Heart left ventricle (tissue), 13 donors: ENCODE measurements around the gene ZNF160.

Source experiments
- POLR2A ChIP-seq, 2 donors: fragments of 450-650 bp; IDR thresholded peaks; one replicate each; pipeline ENCODE4 v1.6.1; 2017; ENCODE audit warnings: antibody characterized with exemption in 2 of 2, mild to moderate bottlenecking in 2 of 2, moderate library complexity in 2 of 2
- TF ChIP-seq, protein P1 (sequence below), 12 donors: fragments of 200-600 bp; sonication (generic) in 4 of 12; IDR thresholded peaks; one replicate each; pipeline versions ENCODE4 v1.5.0 to v1.8.0; 2018 to 2022; ENCODE audit warnings: antibody characterized with exemption in 12 of 12, mild to moderate bottlenecking in 5 of 12
- donor health status: ischemic (EF 13 %, LVEDD 7.1; RV severe dilation, severe dysfunction).
- donor health status: DM: no; HTN: yes; CAD: no.
- donor health status: DM: no; HTN: no; CAD: no.
- donor health status: ischemic (EF 25% LVEDD 6.9; RV normal size, moderate dysfunction).
- donor health status: ischemic (EF 25% LVEDD 5.7; RV mildly dilated, moderate dysfunction).
- donor health status: ischemic (EF 35%, LVEDD 5.7; RV mildly dilated, moderate dysfunction).
- donor health status: nonischemic (EF 11% LVEDD 7.7; RV severe dilation, severe dysfunction).
- donor health status: DM: yes; HTN: yes; CAD: no.
- donor health status: PGD.
- donor health status: ischemic (EF 29% LVEDD 5.4; RV normal size, mild dysfunction).
- donor health status: nonischemic (EF 23%, LVEDD 6.1; RV moderate dilation, normal function).

DNA sequence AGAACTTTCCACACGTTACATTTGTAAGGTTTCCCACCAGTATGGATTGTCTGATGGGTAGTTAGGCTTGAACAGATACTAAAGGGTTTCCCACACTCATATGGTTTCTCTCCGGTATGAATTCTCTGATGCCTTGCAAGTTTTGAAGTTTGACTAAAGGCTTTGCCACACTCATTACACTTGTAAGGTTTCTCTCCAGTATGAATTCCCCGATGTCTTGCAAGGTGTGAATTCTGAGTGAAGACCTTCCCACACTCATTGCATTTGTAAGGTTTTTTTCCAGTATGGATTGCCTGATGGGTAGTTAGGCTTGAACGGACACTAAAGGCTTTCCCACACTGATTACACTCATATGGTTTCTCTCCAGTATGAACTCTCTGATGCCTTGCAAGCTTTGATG is 37.1 kb upstream of the ZNF160 start:
- TF ChIP-seq, protein P1, sequence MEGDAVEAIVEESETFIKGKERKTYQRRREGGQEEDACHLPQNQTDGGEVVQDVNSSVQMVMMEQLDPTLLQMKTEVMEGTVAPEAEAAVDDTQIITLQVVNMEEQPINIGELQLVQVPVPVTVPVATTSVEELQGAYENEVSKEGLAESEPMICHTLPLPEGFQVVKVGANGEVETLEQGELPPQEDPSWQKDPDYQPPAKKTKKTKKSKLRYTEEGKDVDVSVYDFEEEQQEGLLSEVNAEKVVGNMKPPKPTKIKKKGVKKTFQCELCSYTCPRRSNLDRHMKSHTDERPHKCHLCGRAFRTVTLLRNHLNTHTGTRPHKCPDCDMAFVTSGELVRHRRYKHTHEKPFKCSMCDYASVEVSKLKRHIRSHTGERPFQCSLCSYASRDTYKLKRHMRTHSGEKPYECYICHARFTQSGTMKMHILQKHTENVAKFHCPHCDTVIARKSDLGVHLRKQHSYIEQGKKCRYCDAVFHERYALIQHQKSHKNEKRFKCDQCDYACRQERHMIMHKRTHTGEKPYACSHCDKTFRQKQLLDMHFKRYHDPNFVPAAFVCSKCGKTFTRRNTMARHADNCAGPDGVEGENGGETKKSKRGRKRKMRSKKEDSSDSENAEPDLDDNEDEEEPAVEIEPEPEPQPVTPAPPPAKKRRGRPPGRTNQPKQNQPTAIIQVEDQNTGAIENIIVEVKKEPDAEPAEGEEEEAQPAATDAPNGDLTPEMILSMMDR (IDR thresholded peaks at IDR 0.05), result no peak
- TF ChIP-seq POLR2A (IDR thresholded peaks at IDR 0.05), result no peak
